Duodenal mucosa (tissue), 2 donors: Measurements from ENCODE around the gene CELA1.
"Not testable (repeated sequence)": the region's sequence is repeated elsewhere in the genome, so short reads cannot be mapped to it uniquely, and the experiment has no call there.

ENCODE experiments used
- H3K27ac ChIP-seq: one replicate; pipeline ENCODE4 v1.7.0; 2013; ENCODE audit warnings: low read depth, low read length
- H3K27me3 ChIP-seq, 2 donors: one replicate each; pipeline ENCODE4 v1.7.0; 2013; ENCODE audit warnings: low read length in 2 of 2, control low read depth in 1 of 2; ENCODE audit not compliant: insufficient read depth in 2 of 2, control insufficient read depth in 1 of 2
- H3K36me3 ChIP-seq, 2 donors: one replicate each; pipeline ENCODE4 v1.7.0; 2013; ENCODE audit warnings: low read length in 2 of 2, control low read depth in 1 of 2; ENCODE audit not compliant: insufficient read depth in 2 of 2, control insufficient read depth in 1 of 2
- H3K4me1 ChIP-seq, 2 donors: one replicate each; pipeline ENCODE4 v1.7.0; 2013; ENCODE audit warnings: low read length in 2 of 2, control low read depth in 1 of 2; ENCODE audit not compliant: insufficient read depth in 2 of 2, control insufficient read depth in 1 of 2
- H3K4me3 ChIP-seq, 2 donors: one replicate each; pipeline ENCODE4 v1.7.0; 2013; ENCODE audit warnings: low read length in 2 of 2, low read depth in 1 of 2
- H3K9ac ChIP-seq, 2 donors: one replicate each; pipeline ENCODE4 v1.7.0; 2013; ENCODE audit warnings: low read length in 2 of 2, low read depth in 1 of 2
- H3K9me3 ChIP-seq, 2 donors: one replicate each; pipeline ENCODE4 v1.7.0; 2013; ENCODE audit warnings: low read length in 2 of 2, control low read depth in 1 of 2; ENCODE audit not compliant: control insufficient read depth in 1 of 2

CELA1 gene

GRCh38 chr12:51348116-51348515 lies 1.6 kb upstream of the CELA1 start:
- no peaks in the 10 kb centered on the region for H3K27me3 ChIP-seq
- H3K9me3 ChIP-seq, result no peaks in the 10 kb centered on the region
- no peak overlapping the region for H3K27ac ChIP-seq
- H3K9ac ChIP-seq, result no peak overlapping the region
- H3K4me1 ChIP-seq, result peaks cover 0 to 5% of the 10 kb centered on the region in 2 donors
- no peak overlapping the region for H3K4me3 ChIP-seq
- no peaks in the 10 kb centered on the region for H3K36me3 ChIP-seq

DNA sequence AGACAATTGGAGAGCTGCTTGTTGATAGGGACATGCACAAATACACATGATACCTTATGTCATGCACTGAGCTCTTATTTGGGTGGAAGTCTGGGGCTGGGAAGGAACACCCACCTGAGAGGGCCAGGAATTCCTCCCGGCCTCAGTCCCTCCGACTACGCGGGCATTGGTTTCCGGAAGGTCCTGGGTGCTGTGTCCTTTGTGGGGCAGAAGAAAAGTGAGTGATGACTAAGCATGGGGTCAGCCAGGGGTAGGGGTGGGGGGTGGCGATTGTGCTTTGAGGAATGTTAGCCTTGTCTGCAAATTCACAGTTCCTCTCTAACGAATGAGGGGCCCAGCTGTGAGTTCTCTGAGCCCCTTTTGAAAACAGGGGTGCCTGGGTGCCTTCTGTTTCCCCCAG lies 798 bp downstream of the CELA1 start:
- H3K27me3 ChIP-seq, result no peaks in the 10 kb centered on the region
- H3K27ac ChIP-seq, result no peak overlapping the region
- peaks cover 4 to 7% of the 10 kb centered on the region in 2 donors for H3K4me1 ChIP-seq
- no peaks in the 10 kb centered on the region for H3K36me3 ChIP-seq
- no peak overlapping the region for H3K9ac ChIP-seq
- no peaks in the 10 kb centered on the region for H3K9me3 ChIP-seq
- no peak overlapping the region for H3K4me3 ChIP-seq

- Histone ChIP-seq H3K9ac (no peak overlapping the region), H3K4me1 (peaks cover 4 to 7% of the 10 kb centered on the region in 2 donors), H3K27ac (no peak overlapping the region), H3K36me3 (no peaks in the 10 kb centered on the region), H3K9me3 (no peaks in the 10 kb centered on the region), H3K27me3 (no peaks in the 10 kb centered on the region), H3K4me3 (no peak overlapping the region)
These were observed 3.3 kb downstream of the CELA1 start for GRCh38 chr12:51343201-51343600.

GRCh38 chr12:51342416-51342815 lies 4.1 kb downstream of the CELA1 start:
- Histone ChIP-seq H3K36me3 (no peaks in the 10 kb centered on the region), H3K4me3 (no peak overlapping the region), H3K27me3 (no peaks in the 10 kb centered on the region), H3K27ac (no peak overlapping the region), H3K9ac (no peak overlapping the region), H3K9me3 (no peaks in the 10 kb centered on the region), H3K4me1 (peaks cover 4 to 7% of the 10 kb centered on the region in 2 donors)

DNA sequence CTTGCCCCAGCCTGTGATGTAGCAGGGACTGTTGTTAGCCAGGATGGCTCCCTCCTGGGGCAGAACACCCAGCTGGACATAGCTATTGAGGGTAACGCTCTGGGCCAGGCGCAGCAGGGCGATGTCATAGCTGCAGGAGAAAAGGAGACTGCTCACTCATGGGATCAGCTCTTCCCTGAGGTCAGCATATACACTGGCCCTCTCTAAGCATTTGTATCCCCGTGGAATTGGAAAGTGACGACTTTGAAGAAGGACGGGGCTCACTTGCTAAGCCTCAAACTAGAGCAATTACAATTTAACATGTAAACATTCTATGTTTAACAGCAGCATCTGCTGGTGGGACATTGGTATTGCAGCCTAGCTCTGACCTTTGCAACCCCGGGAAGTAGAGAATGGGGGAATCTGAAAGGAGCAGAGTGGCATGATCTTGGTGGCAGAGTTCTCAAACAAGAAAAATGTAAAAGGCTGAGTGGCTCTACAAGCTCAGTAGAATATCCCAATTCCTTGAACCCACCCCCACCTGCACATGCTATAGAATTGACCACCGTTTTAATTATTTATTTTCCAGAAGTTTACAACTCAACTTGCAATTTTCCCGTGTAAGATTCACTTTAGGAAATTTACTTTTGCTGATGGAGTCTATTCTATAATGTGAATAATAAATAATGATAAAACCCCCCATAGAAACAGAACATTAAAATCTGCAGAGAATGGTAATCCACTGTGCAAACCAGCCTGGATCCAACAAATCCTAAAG lies 5.0 kb downstream of the CELA1 start:
- Histone ChIP-seq H3K9ac (peak overlapping the region; percentile 24 to 74), H3K27ac (no peak overlapping the region), H3K36me3 (no peaks in the 10 kb centered on the region), H3K9me3 (no peaks in the 10 kb centered on the region), H3K4me1 (peaks cover 4 to 7% of the 10 kb centered on the region in 2 donors), H3K27me3 (no peaks in the 10 kb centered on the region), H3K4me3 (peak overlapping the region; percentile 51 to 68)

DNA sequence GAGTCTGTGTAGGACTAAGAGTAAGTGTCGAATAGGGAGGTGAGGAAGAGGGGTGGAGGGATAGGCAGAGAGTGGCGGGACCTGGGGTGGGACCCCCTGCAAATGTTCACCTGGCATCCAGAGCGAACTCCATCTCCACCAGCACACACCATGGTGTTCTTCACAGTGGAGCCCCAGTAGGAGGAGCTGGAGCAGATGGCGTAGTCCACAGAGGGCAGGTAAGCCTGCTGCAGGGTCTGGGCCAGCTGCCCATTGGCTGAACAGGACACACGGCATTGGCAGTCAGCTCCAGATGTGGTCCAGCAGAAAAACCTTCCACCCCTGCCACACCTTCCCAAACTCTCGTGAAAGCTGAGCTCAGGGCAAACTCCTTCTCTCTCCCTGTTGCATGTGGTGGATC lies 6.7 kb downstream of the CELA1 start:
- Histone ChIP-seq H3K27me3 (no peaks in the 10 kb centered on the region), H3K9ac (no peak overlapping the region), H3K9me3 (no peaks in the 10 kb centered on the region), H3K4me1 (peaks cover 4 to 7% of the 10 kb centered on the region in 2 donors), H3K27ac (no peak overlapping the region), H3K4me3 (no peak overlapping the region), H3K36me3 (no peaks in the 10 kb centered on the region)

DNA sequence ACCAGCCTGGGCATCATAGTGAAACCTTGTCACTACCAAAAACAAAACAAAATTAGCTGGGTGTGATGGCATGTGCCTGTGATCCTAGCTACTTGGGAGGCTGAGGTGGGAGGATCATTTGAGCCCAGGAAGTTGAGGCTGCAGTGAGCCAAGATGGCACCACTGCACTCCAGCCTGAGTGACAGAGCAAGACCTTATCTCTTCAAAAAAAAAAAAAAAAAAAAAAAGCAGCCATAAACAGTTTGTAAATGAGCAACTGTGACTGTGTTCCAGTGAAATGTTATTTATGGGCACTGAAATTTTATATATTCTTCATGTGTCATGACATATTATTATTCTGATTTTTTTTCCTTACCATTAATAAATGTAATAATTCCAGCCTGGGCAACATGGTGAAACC lies 9.1 kb downstream of the CELA1 start:
- H3K27me3 ChIP-seq, H3K27ac ChIP-seq, H3K4me1 ChIP-seq, H3K36me3 ChIP-seq, H3K9me3 ChIP-seq, H3K4me3 ChIP-seq, H3K9ac ChIP-seq: not testable (repeated sequence)

DNA sequence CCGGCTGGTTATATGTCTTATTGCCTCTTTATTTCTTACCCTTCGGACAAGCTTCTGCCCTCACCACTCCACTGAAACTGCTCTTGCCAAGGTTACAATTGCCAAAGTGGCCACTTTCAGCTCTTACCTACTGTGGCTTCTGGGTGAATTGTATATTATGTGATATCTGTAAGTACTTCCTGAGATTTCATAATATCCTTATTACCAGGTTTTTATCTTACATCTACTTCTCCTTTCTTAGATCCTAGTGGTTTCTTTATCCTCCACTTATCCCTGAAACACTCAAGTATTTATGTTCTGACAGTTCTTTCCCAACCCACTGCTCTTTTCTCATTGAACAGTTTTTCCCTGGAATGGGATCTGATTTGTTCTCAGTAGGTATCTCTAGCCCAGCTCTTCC lies 10.5 kb downstream of the CELA1 start:
- Histone ChIP-seq H3K36me3 (no peaks in the 10 kb centered on the region), H3K9me3 (no peaks in the 10 kb centered on the region), H3K27ac (no peak overlapping the region), H3K27me3 (no peaks in the 10 kb centered on the region), H3K4me1 (peaks cover 0 to under 1% of the 10 kb centered on the region in 2 donors), H3K4me3 (no peak overlapping the region), H3K9ac (no peak overlapping the region)

DNA sequence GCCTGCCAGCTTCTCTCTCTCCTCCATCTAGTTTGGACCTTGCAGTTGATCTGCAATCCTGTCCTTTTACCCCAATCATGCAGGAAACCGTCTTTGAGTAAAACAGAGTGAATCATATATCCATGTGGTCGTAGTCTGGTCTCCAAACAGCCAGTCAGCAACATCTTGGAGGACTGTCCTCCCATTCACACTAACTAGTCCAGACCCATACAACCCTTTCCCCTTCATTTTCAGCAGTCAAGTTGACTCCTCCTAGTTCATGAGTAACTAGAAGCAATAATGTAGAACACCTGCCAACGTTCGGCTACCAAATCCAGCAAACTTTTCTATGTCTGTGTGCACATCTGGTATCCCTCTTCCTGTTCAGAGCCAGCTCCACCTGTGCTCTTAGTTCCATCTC lies 11.7 kb downstream of the CELA1 start:
- Histone ChIP-seq H3K4me1 (no peaks in the 10 kb centered on the region), H3K27me3 (no peaks in the 10 kb centered on the region), H3K4me3 (no peak overlapping the region), H3K36me3 (no peaks in the 10 kb centered on the region), H3K9ac (no peak overlapping the region), H3K27ac (no peak overlapping the region), H3K9me3 (no peaks in the 10 kb centered on the region)

DNA sequence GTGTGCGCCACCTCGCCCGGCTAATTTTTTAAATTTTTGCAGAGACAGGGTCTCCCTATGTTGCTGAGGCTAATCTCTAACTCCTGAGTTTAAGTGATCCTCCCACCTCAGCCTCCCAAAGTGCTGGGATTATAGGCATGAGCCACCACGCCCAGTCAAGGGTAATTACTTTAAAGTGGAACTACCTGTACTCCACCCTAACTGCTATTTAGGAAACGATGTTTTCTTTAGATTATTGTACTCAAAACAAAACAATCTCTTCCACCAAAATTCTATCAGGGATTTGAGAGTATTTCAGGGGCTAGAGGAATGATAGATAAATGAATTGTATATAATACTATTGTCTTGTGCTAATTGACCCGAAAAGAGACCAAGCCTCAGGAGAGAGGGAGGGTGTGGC lies 12.9 kb downstream of the CELA1 start:
- Histone ChIP-seq H3K4me1 (no peaks in the 10 kb centered on the region), H3K9ac (no peak overlapping the region), H3K4me3 (no peak overlapping the region), H3K27ac (no peak overlapping the region), H3K27me3 (no peaks in the 10 kb centered on the region), H3K9me3 (no peaks in the 10 kb centered on the region), H3K36me3 (no peaks in the 10 kb centered on the region)
